HEK293 (cell line): ENCODE data around the gene MXRA8.

ENCODE experiments used
- AEBP2 ChIP-seq: fragments of 450-650 bp; formaldehyde crosslinking; IDR thresholded peaks from 2 replicates; pipeline ENCODE4 v1.5.1; 2016; ENCODE audit warnings: missing biosample characterization, missing genetic modification characterization, borderline replicate concordance
- KLF8 ChIP-seq: fragments of 450-650 bp; formaldehyde crosslinking; IDR thresholded peaks from 2 replicates; pipeline ENCODE4 v1.5.1; 2016; ENCODE audit warnings: missing biosample characterization, missing genetic modification characterization
- PATZ1 ChIP-seq: fragments of 450-650 bp; formaldehyde crosslinking; IDR thresholded peaks from 2 replicates; pipeline ENCODE4 v1.5.1; 2016; ENCODE audit warnings: missing biosample characterization, missing genetic modification characterization
- PRDM6 ChIP-seq: fragments of 450-650 bp; formaldehyde crosslinking; IDR thresholded peaks from 2 replicates; pipeline ENCODE4 v1.5.1; 2017; ENCODE audit warnings: missing biosample characterization, missing genetic modification characterization
- REST ChIP-seq: fragments of 450-650 bp; formaldehyde crosslinking; IDR thresholded peaks from 2 replicates; pipeline ENCODE4 v1.5.1; 2016; ENCODE audit warnings: missing biosample characterization, missing genetic modification characterization
- WT1 ChIP-seq: fragments of 450-650 bp; formaldehyde crosslinking; IDR thresholded peaks from 2 replicates; pipeline ENCODE4 v1.5.1; 2016; ENCODE audit warnings: missing biosample characterization, missing genetic modification characterization
- ZBTB10 ChIP-seq: fragments of 450-650 bp; formaldehyde crosslinking; IDR thresholded peaks from 2 replicates; pipeline ENCODE4 v1.5.1; 2016; ENCODE audit warnings: missing biosample characterization, missing genetic modification characterization
- ZBTB26 ChIP-seq: fragments of 450-650 bp; formaldehyde crosslinking; optimal IDR thresholded peaks from 2 replicates; pipeline ENCODE3; 2016; ENCODE audit warnings: missing biosample characterization, mild to moderate bottlenecking, missing genetic modification characterization
- ZBTB49 ChIP-seq: fragments of 450-650 bp; formaldehyde crosslinking; IDR thresholded peaks from 2 replicates; pipeline ENCODE4 v1.5.1; 2016; ENCODE audit warnings: missing biosample characterization, missing genetic modification characterization, low read depth
- ZBTB8A ChIP-seq: fragments of 450-650 bp; formaldehyde crosslinking; IDR thresholded peaks from 2 replicates; pipeline ENCODE4 v1.5.1; 2016; ENCODE audit warnings: missing biosample characterization, missing genetic modification characterization
- ZNF138 ChIP-seq: fragments of 450-650 bp; formaldehyde crosslinking; IDR thresholded peaks from 2 replicates; pipeline ENCODE4 v1.5.1; 2016; ENCODE audit warnings: missing biosample characterization, missing genetic modification characterization, borderline replicate concordance
- ZNF140 ChIP-seq: fragments of 450-650 bp; formaldehyde crosslinking; IDR thresholded peaks from 2 replicates; pipeline ENCODE4 v1.5.1; 2016; ENCODE audit warnings: missing biosample characterization, missing genetic modification characterization
- ZNF585B ChIP-seq: fragments of 450-650 bp; formaldehyde crosslinking; IDR thresholded peaks from 2 replicates; pipeline ENCODE4 v1.5.1; 2016; ENCODE audit warnings: missing biosample characterization, missing genetic modification characterization
- ZNF621 ChIP-seq: fragments of 450-650 bp; formaldehyde crosslinking; IDR thresholded peaks from 2 replicates; pipeline ENCODE4 v1.5.1; 2017; ENCODE audit warnings: missing biosample characterization, missing genetic modification characterization
- ZNF626 ChIP-seq: fragments of 450-650 bp; sonication (Bioruptor Pico); formaldehyde crosslinking; IDR thresholded peaks from 2 replicates; pipeline ENCODE4 v1.5.1; 2018; ENCODE audit warnings: missing biosample characterization, missing genetic modification characterization, inconsistent platforms
- ZNF692 ChIP-seq: fragments of 450-650 bp; formaldehyde crosslinking; IDR thresholded peaks from 2 replicates; pipeline ENCODE4 v1.5.1; 2016; ENCODE audit warnings: missing biosample characterization, missing genetic modification characterization
- ZNF830 ChIP-seq: fragments of 450-650 bp; IDR thresholded peaks from 2 replicates; pipeline ENCODE4 v1.5.0; 2018; ENCODE audit warnings: missing biosample characterization, missing genetic modification characterization, low read depth, mild to moderate bottlenecking, moderate library complexity
- ZSCAN18 ChIP-seq: fragments of 450-650 bp; formaldehyde crosslinking; IDR thresholded peaks from 2 replicates; pipeline ENCODE4 v1.5.1; 2016; ENCODE audit warnings: missing biosample characterization, missing genetic modification characterization
- ZSCAN23 ChIP-seq: fragments of 450-650 bp; formaldehyde crosslinking; IDR thresholded peaks from 2 replicates; pipeline ENCODE4 v1.5.1; 2016; ENCODE audit warnings: missing biosample characterization, missing genetic modification characterization

Gene MXRA8

GRCh38 chr1:1348420-1349255, 9.7 kb downstream of the MXRA8 start (continued):
- peak; percentile 69; the same call in 1 of the 2 replicates for TF ChIP-seq ZNF692
- TF ChIP-seq ZBTB49 (tag by site-specific recombination) = no peak
- no peak for TF ChIP-seq ZNF830 (tag by site-specific recombination)
- no peak for TF ChIP-seq ZNF626 (tag by site-specific recombination)
- TF ChIP-seq ZSCAN23 = no peak
- TF ChIP-seq ZSCAN18 = no peak
- no peak for TF ChIP-seq AEBP2
- TF ChIP-seq ZNF140 (tag by site-specific recombination) = no peak
- no peak for TF ChIP-seq WT1 (tag by site-specific recombination)
- TF ChIP-seq ZBTB8A (tag by site-specific recombination) = peak; percentile 32
- 0 out of 2 replicates have a peak, but pooled peaks have one; percentile 12 for TF ChIP-seq PATZ1 (tag by site-specific recombination)
- TF ChIP-seq ZBTB26 (tag by site-specific recombination) = peak; percentile 64
- peak; percentile 75 for TF ChIP-seq ZBTB10 (tag by site-specific recombination)
- TF ChIP-seq REST (tag by site-specific recombination) = no peak
- no peak for TF ChIP-seq PRDM6 (tag by site-specific recombination)
- TF ChIP-seq ZNF621 = no peak
- TF ChIP-seq ZNF585B (tag by site-specific recombination) = no peak
- TF ChIP-seq KLF8 = no peak
- no peak for TF ChIP-seq ZNF138 (tag by site-specific recombination)
